Astrocyte (in vitro differentiated cells and primary cell): ENCODE measurements around the gene CHST13.

ENCODE experiments used
- EZH2 ChIP-seq: IDR thresholded peaks from 2 replicates; pipeline ENCODE4 v1.6.1; 2012; ENCODE audit warnings: mild to moderate bottlenecking, low read length, inconsistent platforms; ENCODE audit not compliant: insufficient read depth
- TF ChIP-seq, protein P1 (sequence below): IDR thresholded peaks from 2 replicates; pipeline ENCODE4 v1.5.1; 2011; ENCODE audit warnings: low read depth, mild to moderate bottlenecking, inconsistent platforms, low read length, moderate library complexity; ENCODE audit not compliant: insufficient read depth

DNA sequence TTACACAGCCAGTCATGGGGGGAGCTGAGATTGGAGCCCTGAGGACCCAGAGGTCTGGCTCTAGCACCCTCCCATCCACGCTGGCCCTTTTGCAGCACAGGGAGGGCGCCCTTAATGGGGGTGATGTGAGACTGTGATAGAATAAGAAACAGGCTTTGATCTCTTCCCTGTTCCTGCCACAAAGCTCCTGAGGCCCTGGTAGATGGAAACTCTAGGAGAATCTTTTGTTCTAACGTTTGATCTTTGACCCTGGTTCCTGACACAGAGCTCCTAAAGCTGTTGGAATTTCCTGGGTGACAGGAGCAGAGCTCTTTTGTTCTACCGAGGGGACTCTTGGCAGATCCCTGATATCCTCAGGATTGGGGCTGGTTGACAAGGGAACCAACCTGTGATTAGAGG is 5.2 kb upstream of the CHST13 start:
- TF ChIP-seq, protein P1, sequence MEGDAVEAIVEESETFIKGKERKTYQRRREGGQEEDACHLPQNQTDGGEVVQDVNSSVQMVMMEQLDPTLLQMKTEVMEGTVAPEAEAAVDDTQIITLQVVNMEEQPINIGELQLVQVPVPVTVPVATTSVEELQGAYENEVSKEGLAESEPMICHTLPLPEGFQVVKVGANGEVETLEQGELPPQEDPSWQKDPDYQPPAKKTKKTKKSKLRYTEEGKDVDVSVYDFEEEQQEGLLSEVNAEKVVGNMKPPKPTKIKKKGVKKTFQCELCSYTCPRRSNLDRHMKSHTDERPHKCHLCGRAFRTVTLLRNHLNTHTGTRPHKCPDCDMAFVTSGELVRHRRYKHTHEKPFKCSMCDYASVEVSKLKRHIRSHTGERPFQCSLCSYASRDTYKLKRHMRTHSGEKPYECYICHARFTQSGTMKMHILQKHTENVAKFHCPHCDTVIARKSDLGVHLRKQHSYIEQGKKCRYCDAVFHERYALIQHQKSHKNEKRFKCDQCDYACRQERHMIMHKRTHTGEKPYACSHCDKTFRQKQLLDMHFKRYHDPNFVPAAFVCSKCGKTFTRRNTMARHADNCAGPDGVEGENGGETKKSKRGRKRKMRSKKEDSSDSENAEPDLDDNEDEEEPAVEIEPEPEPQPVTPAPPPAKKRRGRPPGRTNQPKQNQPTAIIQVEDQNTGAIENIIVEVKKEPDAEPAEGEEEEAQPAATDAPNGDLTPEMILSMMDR: no peak
- no peak for TF ChIP-seq EZH2
